Kidney epithelial cell (primary cell): Measurements from ENCODE around the gene KLF11. TPM values are rescaled to one million over a fixed set of nuclear protein-coding genes. Genes with fewer than 3 reads are reported as not detected.

Source experiments
- DNase-seq: peaks from one replicate; pipeline ENCODE4 v3.0.0-alpha.2; 2010; ENCODE audit warnings: low read depth
- H3K27me3 ChIP-seq: 2 replicates; pipeline ENCODE4 v1.6.0; 2011; ENCODE audit warnings: low read length; ENCODE audit not compliant: control insufficient read depth, insufficient read depth
- H3K36me3 ChIP-seq: 2 replicates; pipeline ENCODE4 v1.5.1; 2011; ENCODE audit warnings: low read length; ENCODE audit not compliant: control insufficient read depth, insufficient read depth
- H3K4me3 ChIP-seq: 2 replicates; pipeline ENCODE4 v1.5.1; 2011; ENCODE audit warnings: low read depth, mild to moderate bottlenecking, control low read depth, low read length
- total RNA-seq: library from RNA; depleted of rRNA; stranded (reverse); fragments of >200 nt; gene quantifications from 2 replicates; pipeline ENCODE4 v1.2.3, GENCODE V29; 2015
- TF ChIP-seq, protein P1 (sequence below): IDR thresholded peaks from 2 replicates; pipeline ENCODE4 v1.5.1; 2011; ENCODE audit warnings: mild to moderate bottlenecking, moderate library complexity, low read length, control low read depth, inconsistent platforms; ENCODE audit not compliant: insufficient read depth, poor library complexity, severe bottlenecking

Gene KLF11
- total RNA-seq, 1 donor from 2014 or later: 15.4 TPM

GRCh38 chr2:10080536-10081304, 37.4 kb downstream of the KLF11 start:
- no peak for DNase-seq
- TF ChIP-seq, protein P1, sequence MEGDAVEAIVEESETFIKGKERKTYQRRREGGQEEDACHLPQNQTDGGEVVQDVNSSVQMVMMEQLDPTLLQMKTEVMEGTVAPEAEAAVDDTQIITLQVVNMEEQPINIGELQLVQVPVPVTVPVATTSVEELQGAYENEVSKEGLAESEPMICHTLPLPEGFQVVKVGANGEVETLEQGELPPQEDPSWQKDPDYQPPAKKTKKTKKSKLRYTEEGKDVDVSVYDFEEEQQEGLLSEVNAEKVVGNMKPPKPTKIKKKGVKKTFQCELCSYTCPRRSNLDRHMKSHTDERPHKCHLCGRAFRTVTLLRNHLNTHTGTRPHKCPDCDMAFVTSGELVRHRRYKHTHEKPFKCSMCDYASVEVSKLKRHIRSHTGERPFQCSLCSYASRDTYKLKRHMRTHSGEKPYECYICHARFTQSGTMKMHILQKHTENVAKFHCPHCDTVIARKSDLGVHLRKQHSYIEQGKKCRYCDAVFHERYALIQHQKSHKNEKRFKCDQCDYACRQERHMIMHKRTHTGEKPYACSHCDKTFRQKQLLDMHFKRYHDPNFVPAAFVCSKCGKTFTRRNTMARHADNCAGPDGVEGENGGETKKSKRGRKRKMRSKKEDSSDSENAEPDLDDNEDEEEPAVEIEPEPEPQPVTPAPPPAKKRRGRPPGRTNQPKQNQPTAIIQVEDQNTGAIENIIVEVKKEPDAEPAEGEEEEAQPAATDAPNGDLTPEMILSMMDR: no peak
- H3K27me3 ChIP-seq: peaks cover 8% of the 10 kb centered on the region
- H3K4me3 ChIP-seq: peak overlapping the region; percentile 56
- H3K36me3 ChIP-seq: no peaks in the 10 kb centered on the region

GRCh38 chr2:10083046-10083445, 39.7 kb downstream of the KLF11 start:
- Histone ChIP-seq H3K4me3 (no peak overlapping the region), H3K36me3 (no peaks in the 10 kb centered on the region), H3K27me3 (peaks cover 4% of the 10 kb centered on the region)
- TF ChIP-seq, protein P1: no peak
- no peak for DNase-seq

DNA sequence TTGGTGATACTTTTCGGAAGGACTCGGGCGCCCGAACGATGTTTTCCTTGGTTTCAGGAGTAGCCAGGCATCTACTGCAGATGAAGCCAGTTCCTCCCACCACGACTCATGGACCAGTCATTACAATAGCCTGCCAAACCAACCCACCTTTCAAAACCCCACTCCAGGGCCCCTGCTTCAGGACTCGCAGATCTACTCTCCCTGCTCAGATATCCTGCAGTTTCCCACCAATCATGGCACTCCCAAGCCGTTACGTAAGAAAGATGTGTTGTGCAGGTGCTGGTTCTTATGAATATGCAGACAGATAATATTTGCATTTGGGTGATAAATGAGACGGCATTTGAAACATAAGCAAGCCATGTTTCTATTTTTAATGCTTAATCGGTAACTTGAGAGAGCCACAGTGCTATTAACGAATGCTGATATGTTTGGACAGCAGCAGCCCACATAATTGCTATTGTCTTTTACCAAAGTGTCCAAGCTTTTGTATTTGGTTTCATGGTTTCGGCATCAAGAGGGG, 40.4 kb downstream of the KLF11 start:
- peaks cover 4% of the 10 kb centered on the region for H3K27me3 ChIP-seq
- H3K4me3 ChIP-seq: no peak overlapping the region
- no peaks in the 10 kb centered on the region for H3K36me3 ChIP-seq
- TF ChIP-seq, protein P1: no peak
- no peak for DNase-seq

- no peaks in the 10 kb centered on the region for H3K36me3 ChIP-seq
- H3K4me3 ChIP-seq: no peak overlapping the region
- H3K27me3 ChIP-seq: peaks cover 4% of the 10 kb centered on the region
- TF ChIP-seq, protein P1: no peak
- no peak for DNase-seq
These were observed 41.0 kb downstream of the KLF11 start for GRCh38 chr2:10084223-10084865.

DNA sequence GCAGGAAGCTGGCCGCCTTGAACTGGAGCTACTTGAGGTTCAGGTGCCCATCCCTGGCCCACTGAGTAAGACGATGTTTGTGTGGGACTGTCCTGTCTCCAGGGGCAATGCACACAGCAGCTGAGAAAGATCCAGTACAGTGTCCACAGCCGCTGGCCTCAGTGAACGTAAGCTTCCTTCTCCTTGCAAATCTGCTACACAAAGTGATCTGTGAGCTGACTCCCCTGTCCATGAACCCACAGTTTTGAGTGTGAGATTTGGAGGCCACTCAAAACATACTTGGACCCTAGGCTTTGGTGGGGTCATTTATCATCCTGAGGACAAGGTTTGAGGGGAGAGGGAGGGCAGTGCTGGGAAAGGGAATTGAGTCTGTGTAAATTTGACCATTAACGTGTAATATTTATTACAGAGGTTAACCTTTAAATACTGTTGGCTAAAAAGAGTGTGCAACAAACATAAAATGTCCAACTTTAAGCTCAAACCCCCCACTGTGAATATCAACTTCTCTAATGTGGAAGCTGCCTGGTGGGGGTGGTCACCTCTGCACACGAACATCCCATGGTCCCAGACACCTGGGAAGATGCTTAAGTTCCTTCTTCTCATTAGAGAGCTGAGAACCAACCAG, 41.8 kb downstream of the KLF11 start:
- no peaks in the 10 kb centered on the region for H3K36me3 ChIP-seq
- H3K27me3 ChIP-seq: peaks cover 4% of the 10 kb centered on the region
- no peak for DNase-seq
- TF ChIP-seq, protein P1: no peak
- H3K4me3 ChIP-seq: no peak overlapping the region
